ENCODE measurements around the gene HIF3A. TPM values are rescaled to one million over a fixed set of nuclear protein-coding genes. Genes with fewer than 3 reads are reported as not detected.
A peak's percentile ranks its signal among the peaks of the same experiment; 100 is the strongest.

HIF3A gene
- total RNA-seq, 1 experiment from 2014 or later, result 5.2 TPM

DNA sequence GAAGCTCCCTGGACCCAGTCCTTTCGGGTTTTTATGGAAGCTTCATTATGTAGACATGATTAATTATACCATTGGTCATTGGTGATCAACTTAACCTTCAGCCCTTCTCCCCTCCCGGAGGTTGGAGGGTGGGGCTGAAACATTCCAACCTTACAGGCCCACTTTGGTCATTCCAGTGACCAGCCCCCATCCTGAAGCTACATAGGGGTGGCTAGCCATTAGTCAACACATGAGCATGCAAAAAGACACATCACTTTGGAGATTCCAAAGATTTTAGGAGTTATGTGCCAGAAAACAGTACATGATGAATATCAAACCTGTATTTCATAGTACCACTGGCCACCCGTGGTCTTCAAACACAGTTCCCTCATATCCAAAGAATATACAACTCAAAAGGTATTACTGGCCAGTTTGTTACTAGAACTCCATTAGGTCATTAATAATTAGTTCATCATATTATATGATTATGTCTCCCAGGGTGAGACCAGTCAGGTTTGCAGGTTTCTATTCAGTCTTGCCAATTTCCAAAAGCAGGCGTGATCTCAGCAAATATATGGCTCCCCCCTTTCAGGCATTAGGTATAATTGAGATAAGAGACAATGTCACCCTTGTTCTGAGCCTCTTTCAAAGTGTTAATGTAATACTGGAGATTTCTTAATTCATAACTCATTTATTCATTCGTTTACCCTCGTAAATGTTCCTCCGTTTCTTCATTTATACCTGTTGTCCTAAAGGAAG lies 61.2 kb downstream of the HIF3A start:
- POLR2A ChIA-PET, result no interaction called here
- peaks cover 11% of the 10 kb centered on the region for H3K36me3 ChIP-seq (ENCODE audit: control insufficient read depth, insufficient read depth, low read length)
- no peak overlapping the region for H3K4me3 ChIP-seq (ENCODE audit: low read depth, low read length)
- peaks cover 46% of the 10 kb centered on the region for H3K4me1 ChIP-seq
- H3K27me3 ChIP-seq (replicated peaks; ENCODE audit: control insufficient read depth, insufficient read depth, low read length), result no peaks in the 10 kb centered on the region
- Mint-ChIP-seq H3K27me3 (ENCODE audit: insufficient read depth, unreplicated experiment) (no peaks in the 10 kb centered on the region), H3K4me3 (ENCODE audit: unreplicated experiment) (no peak overlapping the region), H3K36me3 (ENCODE audit: insufficient read depth, unreplicated experiment) (peaks cover 61% of the 10 kb centered on the region), H3K9me3 (ENCODE audit: unreplicated experiment) (no peaks in the 10 kb centered on the region), H3K27ac (ENCODE audit: unreplicated experiment) (no peak overlapping the region), H3K4me1 (ENCODE audit: low read depth, unreplicated experiment) (no peaks in the 10 kb centered on the region)
- no peaks in the 10 kb centered on the region for H3K9me3 ChIP-seq
- CTCF ChIA-PET, result interaction anchor here (0.7 kb wide), 1 partner anchor 78 kb away, joined by 4 read pairs; no protein-coding TSS in a partner anchor
- TF ChIP-seq, protein P1, sequence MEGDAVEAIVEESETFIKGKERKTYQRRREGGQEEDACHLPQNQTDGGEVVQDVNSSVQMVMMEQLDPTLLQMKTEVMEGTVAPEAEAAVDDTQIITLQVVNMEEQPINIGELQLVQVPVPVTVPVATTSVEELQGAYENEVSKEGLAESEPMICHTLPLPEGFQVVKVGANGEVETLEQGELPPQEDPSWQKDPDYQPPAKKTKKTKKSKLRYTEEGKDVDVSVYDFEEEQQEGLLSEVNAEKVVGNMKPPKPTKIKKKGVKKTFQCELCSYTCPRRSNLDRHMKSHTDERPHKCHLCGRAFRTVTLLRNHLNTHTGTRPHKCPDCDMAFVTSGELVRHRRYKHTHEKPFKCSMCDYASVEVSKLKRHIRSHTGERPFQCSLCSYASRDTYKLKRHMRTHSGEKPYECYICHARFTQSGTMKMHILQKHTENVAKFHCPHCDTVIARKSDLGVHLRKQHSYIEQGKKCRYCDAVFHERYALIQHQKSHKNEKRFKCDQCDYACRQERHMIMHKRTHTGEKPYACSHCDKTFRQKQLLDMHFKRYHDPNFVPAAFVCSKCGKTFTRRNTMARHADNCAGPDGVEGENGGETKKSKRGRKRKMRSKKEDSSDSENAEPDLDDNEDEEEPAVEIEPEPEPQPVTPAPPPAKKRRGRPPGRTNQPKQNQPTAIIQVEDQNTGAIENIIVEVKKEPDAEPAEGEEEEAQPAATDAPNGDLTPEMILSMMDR (IDR thresholded peaks at IDR 0.05; ENCODE audit: insufficient read depth in 1 of 2, low read depth in 1 of 2, low read length in 1 of 2, severe bottlenecking in 1 of 2, unreplicated experiment in 1 of 2), result no peak
- DNase-seq, result peak in 1 of 2 experiments; percentile 3
- intact Hi-C loops (cut with micrococcal nuclease; ENCODE audit: unreplicated experiment), result no loop called here
- BruUV-seq (replicated peaks), result no TSS peak

DNA sequence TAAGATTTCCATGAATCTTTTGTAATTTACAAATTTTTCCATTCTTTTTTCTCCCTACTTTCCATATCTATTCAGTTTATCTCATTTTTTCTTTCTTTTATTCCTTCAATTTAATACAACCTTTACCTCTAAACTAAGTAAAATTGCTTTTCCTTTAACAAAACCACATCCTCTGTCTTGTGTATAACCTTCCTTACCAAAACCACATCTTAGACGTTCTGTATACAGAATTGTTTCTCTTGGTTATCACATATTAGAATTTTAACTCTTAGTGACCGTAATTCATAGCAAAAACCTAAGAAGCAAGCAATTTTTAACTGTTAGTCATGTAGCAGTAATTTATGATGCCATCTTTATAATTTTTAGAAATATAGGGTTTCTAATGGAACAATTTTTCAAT lies 65.1 kb downstream of the HIF3A start:
- no peaks in the 10 kb centered on the region for H3K27me3 Mint-ChIP-seq (ENCODE audit: insufficient read depth, unreplicated experiment)
- no peak overlapping the region for H3K27ac Mint-ChIP-seq (ENCODE audit: unreplicated experiment)
- H3K36me3 Mint-ChIP-seq (ENCODE audit: insufficient read depth, unreplicated experiment), result peaks cover 63% of the 10 kb centered on the region
- peaks cover 2% of the 10 kb centered on the region; the same call in 1 of the 2 replicates for H3K36me3 ChIP-seq (ENCODE audit: control insufficient read depth, insufficient read depth, low read length)
- H3K9me3 Mint-ChIP-seq (ENCODE audit: unreplicated experiment), result no peaks in the 10 kb centered on the region
- ChIA-PET POLR2A (no interaction called here), CTCF (no interaction called here)
- no peak overlapping the region for H3K4me3 ChIP-seq (ENCODE audit: low read depth, low read length)
- TF ChIP-seq, protein P1 (IDR thresholded peaks at IDR 0.05; ENCODE audit: insufficient read depth in 1 of 2, low read depth in 1 of 2, low read length in 1 of 2, severe bottlenecking in 1 of 2, unreplicated experiment in 1 of 2), result no peak
- DNase-seq, result no peak
- no peaks in the 10 kb centered on the region for H3K27me3 ChIP-seq (replicated peaks; ENCODE audit: control insufficient read depth, insufficient read depth, low read length)
- intact Hi-C loops (cut with micrococcal nuclease; ENCODE audit: unreplicated experiment), result no loop called here
- no peaks in the 10 kb centered on the region for H3K9me3 ChIP-seq
- H3K4me3 Mint-ChIP-seq (ENCODE audit: unreplicated experiment), result no peak overlapping the region
- peaks cover 23% of the 10 kb centered on the region for H3K4me1 ChIP-seq
- no TSS peak for BruUV-seq (replicated peaks)
- H3K4me1 Mint-ChIP-seq (ENCODE audit: low read depth, unreplicated experiment), result no peaks in the 10 kb centered on the region

DNA sequence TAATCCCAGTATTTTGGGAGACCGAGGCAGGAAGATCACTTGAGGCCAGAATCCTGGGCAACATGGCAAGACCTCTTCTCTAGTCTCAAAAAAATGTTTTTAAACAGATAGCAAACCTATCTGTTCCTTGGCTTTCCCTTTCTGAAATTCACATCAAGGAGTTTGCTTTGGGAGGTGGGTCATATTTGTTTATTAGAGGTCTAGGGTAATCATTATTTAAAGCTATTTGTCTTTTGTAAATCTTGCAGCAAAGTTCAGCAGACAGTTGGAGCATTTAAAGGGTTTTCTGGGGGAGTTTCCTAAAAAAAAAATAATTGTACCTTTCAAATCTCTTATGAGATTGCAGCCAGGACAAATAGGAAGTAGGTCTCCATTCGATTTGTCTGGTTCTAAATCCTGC lies 67.5 kb downstream of the HIF3A start:
- no peaks in the 10 kb centered on the region for H3K4me1 Mint-ChIP-seq (ENCODE audit: low read depth, unreplicated experiment)
- no peaks in the 10 kb centered on the region for H3K27me3 ChIP-seq (replicated peaks; ENCODE audit: control insufficient read depth, insufficient read depth, low read length)
- H3K36me3 Mint-ChIP-seq (ENCODE audit: insufficient read depth, unreplicated experiment), result peaks cover 52% of the 10 kb centered on the region
- H3K27me3 Mint-ChIP-seq (ENCODE audit: insufficient read depth, unreplicated experiment), result no peaks in the 10 kb centered on the region
- peaks cover 2% of the 10 kb centered on the region; the same call in 1 of the 2 replicates for H3K36me3 ChIP-seq (ENCODE audit: control insufficient read depth, insufficient read depth, low read length)
- no peaks in the 10 kb centered on the region for H3K9me3 ChIP-seq
- intact Hi-C loops (cut with micrococcal nuclease; ENCODE audit: unreplicated experiment), result no loop called here
- H3K9me3 Mint-ChIP-seq (ENCODE audit: unreplicated experiment), result no peaks in the 10 kb centered on the region
- CTCF ChIA-PET, result interaction anchor here (0.7 to 1.0 kb wide), 2 partner anchors 61 to 76 kb away, joined by 3 to 4 read pairs; no protein-coding TSS in a partner anchor
- POLR2A ChIA-PET, result no interaction called here
- no peak overlapping the region for H3K4me3 ChIP-seq (ENCODE audit: low read depth, low read length)
- 0 out of 2 replicates have a peak, but pooled peaks cover 1% of the 10 kb centered on the region for H3K4me1 ChIP-seq
- no peak overlapping the region for H3K27ac Mint-ChIP-seq (ENCODE audit: unreplicated experiment)
- TF ChIP-seq, protein P1 (IDR thresholded peaks at IDR 0.05; ENCODE audit: insufficient read depth in 1 of 2, low read depth in 1 of 2, low read length in 1 of 2, severe bottlenecking in 1 of 2, unreplicated experiment in 1 of 2), result no peak
- BruUV-seq (replicated peaks), result no TSS peak
- H3K4me3 Mint-ChIP-seq (ENCODE audit: unreplicated experiment), result no peak overlapping the region
- no peak for DNase-seq
